Measurements from ENCODE around the gene PSMD9.
"Not testable (repeated sequence)": the region's sequence is repeated elsewhere in the genome, so short reads cannot be mapped to it uniquely, and the experiment has no call there.

Gene PSMD9

DNA sequence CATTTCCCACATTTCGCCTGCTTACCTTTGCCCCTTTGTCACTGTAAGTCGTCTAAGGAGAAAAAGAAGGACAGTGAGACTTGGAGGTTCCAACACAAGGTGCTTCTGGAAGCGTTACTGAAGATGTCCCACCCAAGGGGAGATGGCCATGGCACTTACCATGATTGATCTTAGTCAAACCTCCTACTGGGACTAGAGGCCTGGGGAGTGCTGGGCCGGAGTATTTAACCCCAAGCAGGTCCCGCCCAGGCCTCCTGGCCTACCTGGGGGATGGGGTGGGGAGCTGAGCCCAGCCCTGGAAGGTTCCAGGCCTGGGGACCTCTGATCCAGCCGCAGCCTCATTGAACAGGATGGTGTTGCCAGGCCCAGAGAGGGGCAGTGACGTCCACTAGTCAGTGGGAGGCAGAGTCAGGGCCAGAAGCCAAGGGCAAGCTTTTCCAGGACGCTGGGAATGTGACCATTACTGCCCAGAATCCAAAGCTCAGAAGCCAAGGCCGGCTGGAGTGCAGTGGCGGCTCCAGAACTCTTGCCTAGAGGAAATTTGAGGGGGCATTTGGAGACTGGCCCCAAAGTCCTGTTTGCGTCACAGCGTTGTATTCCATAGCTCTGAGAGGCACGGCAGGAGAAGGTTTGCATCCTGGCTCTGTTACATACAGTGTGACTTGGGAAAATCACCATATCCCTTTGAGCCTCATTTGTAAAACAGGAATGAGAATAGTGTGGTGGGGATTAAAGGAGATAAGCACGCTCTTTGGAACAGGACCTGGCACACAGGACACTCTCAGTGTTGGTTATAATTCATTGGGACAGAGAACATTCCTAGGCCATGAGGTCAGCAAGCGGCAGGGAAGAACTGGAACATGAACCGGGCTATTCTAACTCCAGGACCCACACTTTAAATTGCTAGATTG is 29.7 kb upstream of the PSMD9 start, which contains the start of gene HPD:
HPD (minus strand) TSS at position 198 of the 911 bp plus-strand sequence; CDS start at position 162, 36 bp downstream.
- H3K27me3 ChIP-seq (ENCODE audit: low read length), result no peaks in the 10 kb centered on the region
- H3K36me3 ChIP-seq (ENCODE audit: low read length), result no peaks in the 10 kb centered on the region
- H3K4me3 ChIP-seq (ENCODE audit: insufficient read depth, low read length, poor library complexity, severe bottlenecking), result no peak within 1 kb of the TSS
- TF ChIP-seq, protein P1, sequence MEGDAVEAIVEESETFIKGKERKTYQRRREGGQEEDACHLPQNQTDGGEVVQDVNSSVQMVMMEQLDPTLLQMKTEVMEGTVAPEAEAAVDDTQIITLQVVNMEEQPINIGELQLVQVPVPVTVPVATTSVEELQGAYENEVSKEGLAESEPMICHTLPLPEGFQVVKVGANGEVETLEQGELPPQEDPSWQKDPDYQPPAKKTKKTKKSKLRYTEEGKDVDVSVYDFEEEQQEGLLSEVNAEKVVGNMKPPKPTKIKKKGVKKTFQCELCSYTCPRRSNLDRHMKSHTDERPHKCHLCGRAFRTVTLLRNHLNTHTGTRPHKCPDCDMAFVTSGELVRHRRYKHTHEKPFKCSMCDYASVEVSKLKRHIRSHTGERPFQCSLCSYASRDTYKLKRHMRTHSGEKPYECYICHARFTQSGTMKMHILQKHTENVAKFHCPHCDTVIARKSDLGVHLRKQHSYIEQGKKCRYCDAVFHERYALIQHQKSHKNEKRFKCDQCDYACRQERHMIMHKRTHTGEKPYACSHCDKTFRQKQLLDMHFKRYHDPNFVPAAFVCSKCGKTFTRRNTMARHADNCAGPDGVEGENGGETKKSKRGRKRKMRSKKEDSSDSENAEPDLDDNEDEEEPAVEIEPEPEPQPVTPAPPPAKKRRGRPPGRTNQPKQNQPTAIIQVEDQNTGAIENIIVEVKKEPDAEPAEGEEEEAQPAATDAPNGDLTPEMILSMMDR (IDR thresholded peaks at IDR 0.05; ENCODE audit: insufficient read depth, low read length, poor library complexity, severe bottlenecking), result no peak
- no peak for TF ChIP-seq EZH2phosphoT487 (conservative IDR thresholded peaks at IDR 0.05; ENCODE audit: low read length)
- H3K79me2 ChIP-seq (ENCODE audit: insufficient read depth, low read length), result no peaks in the 10 kb centered on the region
- no peak within 1 kb of the TSS for H3K27ac ChIP-seq (ENCODE audit: low read depth, low read length)
- no peaks in the 10 kb centered on the region for H4K20me1 ChIP-seq (ENCODE audit: low read depth, low read length)
- H3K9me2 ChIP-seq (replicated peaks; ENCODE audit: insufficient read depth, low read length), result no peaks in the 10 kb centered on the region
- H2AFZ ChIP-seq (ENCODE audit: low read depth, low read length, severe bottlenecking), result no peak within 1 kb of the TSS
- H3K9ac ChIP-seq (ENCODE audit: low read length), result no peak within 1 kb of the TSS
- H3K4me2 ChIP-seq (ENCODE audit: low read depth, low read length, poor library complexity, severe bottlenecking), result no peak within 1 kb of the TSS
- H3F3A ChIP-seq (ENCODE audit: insufficient read depth), result 0 out of 2 replicates have a peak, but pooled peaks cover 4% of the 10 kb centered on the region
- no peaks in the 10 kb centered on the region for H3K9me3 ChIP-seq (ENCODE audit: insufficient read depth, low read length)

DNA sequence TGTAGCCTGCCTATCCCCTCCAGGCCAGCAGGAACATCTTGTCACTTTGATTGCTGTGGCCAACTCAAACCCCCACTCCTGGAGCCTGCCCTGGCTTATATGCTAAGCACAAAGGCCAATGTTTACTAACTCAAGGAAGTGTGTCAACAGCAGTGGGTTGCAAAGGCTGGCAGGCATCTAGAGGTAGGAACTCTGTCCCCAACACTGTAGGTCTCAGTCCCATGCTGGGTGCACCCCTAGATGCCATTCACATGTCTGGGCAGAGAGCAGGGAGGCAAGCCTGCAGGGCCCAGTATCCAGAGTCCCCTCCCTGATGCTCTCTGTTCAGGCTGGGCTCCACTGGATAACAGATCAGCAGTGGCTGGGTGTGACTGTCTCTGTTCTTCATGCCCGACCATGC is 28.3 kb upstream of the PSMD9 start:
- Histone ChIP-seq H3K27ac (ENCODE audit: low read depth, low read length) (no peak overlapping the region), H3K4me3 (ENCODE audit: insufficient read depth, low read length, poor library complexity, severe bottlenecking) (no peak overlapping the region), H3F3A (ENCODE audit: insufficient read depth) (0 out of 2 replicates have a peak, but pooled peaks cover 4% of the 10 kb centered on the region), H4K20me1 (ENCODE audit: low read depth, low read length) (no peaks in the 10 kb centered on the region), H3K9ac (ENCODE audit: low read length) (no peak overlapping the region), H3K4me2 (ENCODE audit: low read depth, low read length, poor library complexity, severe bottlenecking) (no peak overlapping the region), H3K9me3 (ENCODE audit: insufficient read depth, low read length) (no peaks in the 10 kb centered on the region), H3K79me2 (ENCODE audit: insufficient read depth, low read length) (no peaks in the 10 kb centered on the region), H3K27me3 (ENCODE audit: low read length) (no peaks in the 10 kb centered on the region), H2AFZ (ENCODE audit: low read depth, low read length, severe bottlenecking) (no peak overlapping the region), H3K9me2 (replicated peaks; ENCODE audit: insufficient read depth, low read length) (no peaks in the 10 kb centered on the region), H3K36me3 (ENCODE audit: low read length) (no peaks in the 10 kb centered on the region)
- TF ChIP-seq, protein P1 (IDR thresholded peaks at IDR 0.05; ENCODE audit: insufficient read depth, low read length, poor library complexity, severe bottlenecking), result no peak
- TF ChIP-seq EZH2phosphoT487 (conservative IDR thresholded peaks at IDR 0.05; ENCODE audit: low read length), result no peak

DNA sequence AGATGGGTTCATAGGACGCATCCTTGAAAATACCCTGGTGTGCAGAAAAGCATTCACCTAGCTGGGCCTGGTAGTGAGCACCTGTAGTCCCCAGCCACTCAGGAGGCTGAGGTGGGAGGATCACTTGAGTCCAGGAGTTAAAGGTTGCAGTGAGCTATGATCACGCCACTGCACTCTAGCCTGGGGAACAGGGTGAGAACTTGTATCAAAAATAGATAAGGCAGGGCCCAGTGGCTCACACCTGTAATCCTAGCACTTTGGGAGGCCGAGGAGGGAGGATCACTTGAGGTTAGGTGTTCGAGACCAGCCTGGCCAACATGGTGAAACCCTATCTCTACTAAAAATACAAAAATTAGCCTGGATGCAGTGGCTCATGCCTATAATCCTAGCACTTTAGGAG is 27.9 kb upstream of the PSMD9 start:
- H3F3A ChIP-seq (ENCODE audit: insufficient read depth); H3K4me2 ChIP-seq (ENCODE audit: low read depth, low read length, poor library complexity, severe bottlenecking); H2AFZ ChIP-seq (ENCODE audit: low read depth, low read length, severe bottlenecking); H3K36me3 ChIP-seq (ENCODE audit: low read length); H3K9ac ChIP-seq (ENCODE audit: low read length); H4K20me1 ChIP-seq (ENCODE audit: low read depth, low read length); H3K27me3 ChIP-seq (ENCODE audit: low read length); H3K9me2 ChIP-seq (replicated peaks; ENCODE audit: insufficient read depth, low read length); H3K9me3 ChIP-seq (ENCODE audit: insufficient read depth, low read length); H3K79me2 ChIP-seq (ENCODE audit: insufficient read depth, low read length); H3K4me3 ChIP-seq (ENCODE audit: insufficient read depth, low read length, poor library complexity, severe bottlenecking); H3K27ac ChIP-seq (ENCODE audit: low read depth, low read length): not testable (repeated sequence)

DNA sequence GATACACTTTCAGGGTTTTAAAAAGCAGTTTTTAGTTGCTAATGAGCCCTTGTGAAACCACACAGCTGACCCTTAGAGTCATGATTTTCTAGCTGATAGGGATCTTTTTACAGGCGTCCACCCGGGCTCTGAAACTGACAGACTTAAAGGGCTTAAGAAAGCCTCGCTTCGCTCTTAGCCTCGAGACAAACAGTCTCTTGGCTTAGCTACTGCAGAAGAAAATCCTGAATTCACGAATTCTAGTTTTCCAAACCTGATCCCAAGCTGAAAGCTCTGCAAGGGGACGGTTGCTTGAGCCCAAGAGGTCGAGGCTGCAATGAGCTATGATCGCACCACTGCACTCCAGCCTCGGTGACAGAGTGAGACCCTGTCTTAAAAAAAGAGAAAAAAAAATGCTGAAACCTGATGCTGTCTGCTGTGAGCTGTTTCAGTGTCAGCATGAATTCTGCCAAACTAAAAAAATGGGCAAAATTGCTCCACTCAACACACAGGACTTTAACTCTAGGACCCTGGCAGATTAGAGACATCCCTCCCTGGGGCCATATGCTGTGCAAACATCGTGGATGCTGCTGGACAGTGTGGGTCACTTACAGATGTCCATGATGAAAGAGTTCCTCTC is 26.8 kb upstream of the PSMD9 start:
- H3K36me3 ChIP-seq (ENCODE audit: low read length), result no peaks in the 10 kb centered on the region
- no peak overlapping the region for H2AFZ ChIP-seq (ENCODE audit: low read depth, low read length, severe bottlenecking)
- H3F3A ChIP-seq (ENCODE audit: insufficient read depth), result no peaks in the 10 kb centered on the region
- TF ChIP-seq, protein P1 (IDR thresholded peaks at IDR 0.05; ENCODE audit: insufficient read depth, low read length, poor library complexity, severe bottlenecking), result no peak
- TF ChIP-seq EZH2phosphoT487 (conservative IDR thresholded peaks at IDR 0.05; ENCODE audit: low read length), result no peak
- no peaks in the 10 kb centered on the region for H3K9me3 ChIP-seq (ENCODE audit: insufficient read depth, low read length)
- no peak overlapping the region for H3K9ac ChIP-seq (ENCODE audit: low read length)
- no peaks in the 10 kb centered on the region for H3K27me3 ChIP-seq (ENCODE audit: low read length)
- H3K79me2 ChIP-seq (ENCODE audit: insufficient read depth, low read length), result no peaks in the 10 kb centered on the region
- no peak overlapping the region for H3K4me3 ChIP-seq (ENCODE audit: insufficient read depth, low read length, poor library complexity, severe bottlenecking)
- no peak overlapping the region for H3K4me2 ChIP-seq (ENCODE audit: low read depth, low read length, poor library complexity, severe bottlenecking)
- no peaks in the 10 kb centered on the region for H3K9me2 ChIP-seq (replicated peaks; ENCODE audit: insufficient read depth, low read length)
- no peak overlapping the region for H3K27ac ChIP-seq (ENCODE audit: low read depth, low read length)
- H4K20me1 ChIP-seq (ENCODE audit: low read depth, low read length), result no peaks in the 10 kb centered on the region

Measured in SU-DHL-6 (cell line).